ENCODE results near the gene ZFC3H1.
"Not testable (repeated sequence)": the region's sequence is repeated elsewhere in the genome, so short reads cannot be mapped to it uniquely, and the experiment has no call there.

The ZFC3H1 gene

GRCh38 chr12:71663561-71664410 is at the start of gene ZFC3H1, which contains the start of gene THAP2:
ZFC3H1 (minus strand) TSS chr12:71663848; CDS start chr12:71663610, 238 bp downstream.
THAP2 (plus strand) TSS chr12:71664301; CDS start chr12:71664510, 209 bp downstream.
- peak; percentile 100 for DNase-seq (ENCODE audit: low spot score)

- DNase-seq (ENCODE audit: low spot score): no peak
These were observed 46.9 kb upstream of the ZFC3H1 start for GRCh38 chr12:71710276-71711125.

- DNase-seq (ENCODE audit: low spot score): no peak
These were observed 45.0 kb upstream of the ZFC3H1 start for GRCh38 chr12:71708658-71709057.

GRCh38 chr12:71704920-71705319 is 41.3 kb upstream of the ZFC3H1 start:
- DNase-seq (ENCODE audit: low spot score): no peak

GRCh38 chr12:71703206-71703605 is 39.6 kb upstream of the ZFC3H1 start:
- DNase-seq (ENCODE audit: low spot score): no peak

GRCh38 chr12:71702590-71702989 is 38.9 kb upstream of the ZFC3H1 start:
- DNase-seq (ENCODE audit: low spot score): no peak

GRCh38 chr12:71702181-71702580 is 38.5 kb upstream of the ZFC3H1 start:
- DNase-seq (ENCODE audit: low spot score): not testable (repeated sequence)

GRCh38 chr12:71695782-71696181 is 32.1 kb upstream of the ZFC3H1 start:
- no peak for DNase-seq (ENCODE audit: low spot score)

- DNase-seq (ENCODE audit: low spot score): peak; percentile 72
These were observed 30.6 kb upstream of the ZFC3H1 start for GRCh38 chr12:71694099-71694820.

- DNase-seq (ENCODE audit: low spot score): peak; percentile 65
These were observed 30.0 kb upstream of the ZFC3H1 start for GRCh38 chr12:71693651-71694050.

GRCh38 chr12:71693126-71693525 is 29.5 kb upstream of the ZFC3H1 start:
- no peak for DNase-seq (ENCODE audit: low spot score)

- DNase-seq (ENCODE audit: low spot score): peak; percentile 44
These were observed 28.0 kb upstream of the ZFC3H1 start for GRCh38 chr12:71691504-71692129.

- DNase-seq (ENCODE audit: low spot score): peak; percentile 20
These were observed 25.4 kb upstream of the ZFC3H1 start for GRCh38 chr12:71688961-71689570.

GRCh38 chr12:71687172-71687571 is 23.5 kb upstream of the ZFC3H1 start:
- not testable (repeated sequence) for DNase-seq (ENCODE audit: low spot score)

GRCh38 chr12:71686658-71687025 is 23.0 kb upstream of the ZFC3H1 start:
- no peak for DNase-seq (ENCODE audit: low spot score)

- DNase-seq (ENCODE audit: low spot score): peak; percentile 93
These were observed 22.4 kb upstream of the ZFC3H1 start, which contains the start of gene TMEM19 for GRCh38 chr12:71685914-71686657. TMEM19 (plus strand) TSS chr12:71686082; CDS start chr12:71686681, 599 bp downstream.

- DNase-seq (ENCODE audit: low spot score): no peak
These were observed 21.8 kb upstream of the ZFC3H1 start for GRCh38 chr12:71685312-71685906.

- no peak for DNase-seq (ENCODE audit: low spot score)
These were observed 20.4 kb upstream of the ZFC3H1 start for GRCh38 chr12:71684081-71684480.

- DNase-seq (ENCODE audit: low spot score): no peak
These were observed 20.0 kb upstream of the ZFC3H1 start for GRCh38 chr12:71683633-71684032.

- no peak for DNase-seq (ENCODE audit: low spot score)
These were observed 18.8 kb upstream of the ZFC3H1 start for GRCh38 chr12:71682466-71682865.

Data from NAMALWA (cell line).